CD4-positive, alpha-beta memory T cell (primary cell): ENCODE measurements around the gene ZMYND8. TPM values are rescaled to one million over a fixed set of nuclear protein-coding genes. Genes with fewer than 3 reads are reported as not detected.

ENCODE experiments used
- CTCF ChIA-PET: fragments of 350-600 bp; sonication (Branson Sonifier 250); formaldehyde crosslinking; loops from one replicate; lab custom pipeline; 2021; ENCODE audit warnings: inconsistent platforms; ENCODE audit not compliant: partially characterized antibody; lab: Charles Lee
- POLR2A ChIA-PET: fragments of 350-600 bp; sonication (Branson Sonifier 250); formaldehyde crosslinking; loops from one replicate; lab custom pipeline; 2021; ENCODE audit not compliant: partially characterized antibody; lab: Charles Lee
- DNase-seq, 5 donors: peaks; one replicate each; pipeline versions ENCODE4 v3.0.0 to v3.0.0-alpha.2; 2020 to 2022; ENCODE audit warnings: mixed read lengths in 1 of 5
- H3K27ac ChIP-seq: one replicate; pipeline ENCODE4 v1.7.0; 2013; ENCODE audit warnings: low read depth, low read length
- H3K27me3 ChIP-seq: 2 replicates; pipeline ENCODE4 v1.7.0; 2013; ENCODE audit warnings: mild to moderate bottlenecking, low read length, moderate library complexity; ENCODE audit not compliant: insufficient read depth
- H3K36me3 ChIP-seq: 2 replicates; pipeline ENCODE4 v1.7.0; 2013; ENCODE audit warnings: mild to moderate bottlenecking, low read length, moderate library complexity; ENCODE audit not compliant: insufficient read depth
- H3K4me1 ChIP-seq: 2 replicates; pipeline ENCODE4 v1.7.0; 2013; ENCODE audit warnings: mild to moderate bottlenecking, low read length, moderate library complexity; ENCODE audit not compliant: insufficient read depth
- H3K4me3 ChIP-seq, 2 donors: one replicate each; pipeline ENCODE4 v1.7.0; 2013; ENCODE audit warnings: low read length in 2 of 2, mild to moderate bottlenecking in 1 of 2
- H3K9me3 ChIP-seq, 2 donors: one replicate each; pipeline ENCODE4 v1.7.0; 2013; ENCODE audit warnings: low read length in 2 of 2, control low read depth in 1 of 2; ENCODE audit not compliant: control insufficient read depth in 1 of 2
- H3K27ac Mint-ChIP-seq, 7 donors: one replicate each; pipeline ENCODE4 v1.8.0; 2020 to 2021; ENCODE audit warnings: mixed read lengths in 7 of 7, mild to moderate bottlenecking in 6 of 7, inconsistent platforms in 3 of 7, moderate library complexity in 3 of 7
- H3K27me3 Mint-ChIP-seq, 2 donors: one replicate each; pipeline ENCODE4 v1.8.0; 2020 to 2021; ENCODE audit warnings: mixed read lengths in 2 of 2
- H3K36me3 Mint-ChIP-seq, 2 donors: one replicate each; pipeline ENCODE4 v1.8.0; 2020 to 2021; ENCODE audit warnings: mixed read lengths in 2 of 2, inconsistent platforms in 1 of 2, mild to moderate bottlenecking in 1 of 2
- H3K4me1 Mint-ChIP-seq, 4 donors: one replicate each; pipeline ENCODE4 v1.8.0; 2020 to 2021; ENCODE audit warnings: mixed read lengths in 4 of 4, mild to moderate bottlenecking in 1 of 4
- H3K4me3 Mint-ChIP-seq, 8 donors: one replicate each; pipeline ENCODE4 v1.8.0; 2020 to 2021; ENCODE audit warnings: mixed read lengths in 8 of 8, mild to moderate bottlenecking in 7 of 8, moderate library complexity in 6 of 8, inconsistent platforms in 3 of 8
- H3K9me3 Mint-ChIP-seq, 8 donors: one replicate each; pipeline ENCODE4 v1.8.0; 2020 to 2021; ENCODE audit warnings: mixed read lengths in 8 of 8, mild to moderate bottlenecking in 5 of 8, inconsistent platforms in 3 of 8, moderate library complexity in 1 of 8
- intact Hi-C: fragments of 100-400 bp; cut with micrococcal nuclease; formaldehyde crosslinking; loops from one replicate; pipeline ENCODE4 v1.15.1; 2023
- polyA plus RNA-seq, 2 donors: library from polyadenylated mRNA; unstranded; fragments of 300-500 nt; fragmentation: Illumina TruSeq; gene quantifications; one replicate each; pipeline ENCODE4 v1.2.3, GENCODE V29; 2021
- total RNA-seq, 2 experiments: library from RNA; stranded (reverse); gene quantifications; one replicate each; pipeline ENCODE4 v1.2.3, GENCODE V29; 2021

The ZMYND8 gene
- total and polyA plus RNA-seq, 4 experiments from 2014 or later, result 3.5 to 48.5 (median 33.9) TPM

DNA sequence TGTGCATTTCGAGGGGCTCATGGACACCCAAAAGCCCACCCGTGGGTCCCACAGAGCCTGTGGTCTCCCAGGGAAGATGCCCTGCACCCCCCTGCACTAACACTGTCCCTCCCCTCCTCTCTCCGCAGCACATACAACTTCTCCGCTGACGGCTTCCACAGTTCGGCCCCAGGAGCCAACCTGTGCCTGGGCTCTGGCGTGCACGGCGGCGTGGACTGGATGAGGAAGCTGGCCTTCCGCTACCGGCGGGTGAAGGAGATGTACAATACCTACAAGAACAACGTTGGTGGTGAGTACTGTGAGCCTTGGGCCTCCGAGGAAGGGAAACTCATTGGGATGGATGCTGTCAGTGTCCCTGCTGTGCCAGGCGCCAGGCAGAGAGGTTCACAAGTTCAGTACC is 183.9 kb downstream of the ZMYND8 start:
- H3K4me1 ChIP-seq, result no peaks in the 10 kb centered on the region
- DNase-seq, result no peak
- H3K27me3 Mint-ChIP-seq, result peaks cover 7 to 27% of the 10 kb centered on the region in 2 donors
- H3K27me3 ChIP-seq, result peaks cover 4% of the 10 kb centered on the region
- ChIA-PET CTCF (no interaction called here), POLR2A (no interaction called here)
- no peaks in the 10 kb centered on the region for H3K9me3 ChIP-seq
- H3K27ac Mint-ChIP-seq, result no peak overlapping the region
- no peak overlapping the region for H3K4me3 Mint-ChIP-seq
- H3K27ac ChIP-seq, result no peak overlapping the region
- no peaks in the 10 kb centered on the region for H3K36me3 Mint-ChIP-seq
- no peak overlapping the region for H3K4me3 ChIP-seq
- peaks cover 0 to under 1% (median 0%) of the 10 kb centered on the region in 8 donors for H3K9me3 Mint-ChIP-seq
- intact Hi-C loops, result no loop called here
- peaks cover 0 to 2% (median 0%) of the 10 kb centered on the region in 4 donors for H3K4me1 Mint-ChIP-seq
- H3K36me3 ChIP-seq, result no peaks in the 10 kb centered on the region

GRCh38 chr20:47167846-47168245 is 188.7 kb downstream of the ZMYND8 start:
- no peak for DNase-seq
- Histone ChIP-seq H3K4me3 (no peak overlapping the region), H3K36me3 (no peaks in the 10 kb centered on the region), H3K9me3 (no peaks in the 10 kb centered on the region), H3K27ac (no peak overlapping the region), H3K4me1 (no peaks in the 10 kb centered on the region), H3K27me3 (no peaks in the 10 kb centered on the region)
- CTCF ChIA-PET, result no interaction called here
- no peak overlapping the region for H3K27ac Mint-ChIP-seq
- POLR2A ChIA-PET, result no interaction called here
- H3K4me3 Mint-ChIP-seq, result no peak overlapping the region
- H3K27me3 Mint-ChIP-seq, result peaks cover 6 to 23% of the 10 kb centered on the region in 2 donors
- H3K9me3 Mint-ChIP-seq, result peaks cover 0 to 4% (median 0%) of the 10 kb centered on the region in 8 donors
- intact Hi-C loops, result no loop called here
- no peaks in the 10 kb centered on the region for H3K4me1 Mint-ChIP-seq
- H3K36me3 Mint-ChIP-seq, result no peaks in the 10 kb centered on the region

DNA sequence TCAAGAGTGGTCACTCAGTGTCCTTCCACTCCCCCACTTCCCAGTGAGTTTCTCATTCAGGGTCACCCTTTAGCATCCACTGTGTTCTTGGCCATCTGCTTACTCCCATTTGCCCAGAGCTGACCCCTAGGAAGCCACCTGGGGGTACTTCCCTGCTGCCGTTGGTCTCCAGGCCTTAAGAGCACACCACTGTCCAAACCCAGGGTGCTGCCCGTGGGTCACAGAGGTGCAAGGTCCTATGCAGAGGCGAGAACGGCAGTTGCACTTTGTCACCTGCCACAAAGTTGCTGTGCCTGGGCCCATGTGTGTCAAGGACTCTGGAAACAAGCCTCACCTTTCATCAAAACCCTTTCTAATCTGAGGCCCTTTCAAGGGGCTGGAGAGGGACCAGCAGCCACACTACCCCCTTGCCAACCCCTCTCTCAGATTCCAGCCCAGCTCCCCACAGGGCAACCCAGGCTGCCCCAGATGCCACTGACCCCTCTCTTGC is 191.1 kb downstream of the ZMYND8 start:
- no peak for DNase-seq
- CTCF ChIA-PET, result no interaction called here
- Mint-ChIP-seq H3K27ac (no peak overlapping the region), H3K27me3 (peaks cover 6 to 14% of the 10 kb centered on the region in 2 donors), H3K9me3 (peaks cover 0 to 4% (median 0%) of the 10 kb centered on the region in 8 donors), H3K4me1 (no peaks in the 10 kb centered on the region), H3K4me3 (no peak overlapping the region), H3K36me3 (no peaks in the 10 kb centered on the region)
- H3K36me3 ChIP-seq, result no peaks in the 10 kb centered on the region
- no peaks in the 10 kb centered on the region for H3K27me3 ChIP-seq
- H3K4me1 ChIP-seq, result no peaks in the 10 kb centered on the region
- POLR2A ChIA-PET, result no interaction called here
- intact Hi-C loops, result no loop called here
- H3K27ac ChIP-seq, result no peak overlapping the region
- H3K9me3 ChIP-seq, result no peaks in the 10 kb centered on the region
- no peak overlapping the region for H3K4me3 ChIP-seq

GRCh38 chr20:47164140-47164539 is 192.4 kb downstream of the ZMYND8 start:
- Mint-ChIP-seq H3K4me3 (no peak overlapping the region), H3K9me3 (peaks cover 0 to 4% (median 0%) of the 10 kb centered on the region in 8 donors), H3K4me1 (no peaks in the 10 kb centered on the region), H3K36me3 (no peaks in the 10 kb centered on the region), H3K27me3 (peaks cover 3 to 12% of the 10 kb centered on the region in 2 donors), H3K27ac (no peak overlapping the region)
- H3K4me3 ChIP-seq, result no peak overlapping the region
- no peaks in the 10 kb centered on the region for H3K9me3 ChIP-seq
- H3K36me3 ChIP-seq, result no peaks in the 10 kb centered on the region
- no peak overlapping the region for H3K27ac ChIP-seq
- no peak for DNase-seq
- no peaks in the 10 kb centered on the region for H3K4me1 ChIP-seq
- POLR2A ChIA-PET, result no interaction called here
- no peaks in the 10 kb centered on the region for H3K27me3 ChIP-seq
- CTCF ChIA-PET, result no interaction called here
- intact Hi-C loops, result no loop called here

GRCh38 chr20:47161411-47161810 is 195.1 kb downstream of the ZMYND8 start:
- H3K27me3 ChIP-seq, result no peaks in the 10 kb centered on the region
- POLR2A ChIA-PET, result no interaction called here
- Mint-ChIP-seq H3K27ac (no peak overlapping the region), H3K9me3 (peaks cover 0 to 4% (median 0%) of the 10 kb centered on the region in 8 donors), H3K4me1 (no peaks in the 10 kb centered on the region), H3K4me3 (no peak overlapping the region), H3K36me3 (no peaks in the 10 kb centered on the region), H3K27me3 (peaks cover 3 to 4% of the 10 kb centered on the region in 2 donors)
- DNase-seq, result no peak
- CTCF ChIA-PET, result no interaction called here
- no peaks in the 10 kb centered on the region for H3K36me3 ChIP-seq
- no peaks in the 10 kb centered on the region for H3K4me1 ChIP-seq
- no peaks in the 10 kb centered on the region for H3K9me3 ChIP-seq
- intact Hi-C loops, result no loop called here
- H3K27ac ChIP-seq, result no peak overlapping the region
- no peak overlapping the region for H3K4me3 ChIP-seq

- H3K4me3 ChIP-seq, result no peak overlapping the region
- no peak overlapping the region for H3K27ac ChIP-seq
- peaks cover 0 to 4% (median 0%) of the 10 kb centered on the region in 8 donors for H3K9me3 Mint-ChIP-seq
- no peaks in the 10 kb centered on the region for H3K36me3 ChIP-seq
- H3K9me3 ChIP-seq, result no peaks in the 10 kb centered on the region
- H3K27me3 Mint-ChIP-seq, result peaks cover 3 to 4% of the 10 kb centered on the region in 2 donors
- POLR2A ChIA-PET, result no interaction called here
- H3K36me3 Mint-ChIP-seq, result no peaks in the 10 kb centered on the region
- DNase-seq, result no peak
- CTCF ChIA-PET, result no interaction called here
- no peak overlapping the region for H3K4me3 Mint-ChIP-seq
- intact Hi-C loops, result no loop called here
- H3K4me1 Mint-ChIP-seq, result no peaks in the 10 kb centered on the region
- no peaks in the 10 kb centered on the region for H3K4me1 ChIP-seq
- H3K27me3 ChIP-seq, result no peaks in the 10 kb centered on the region
- no peak overlapping the region for H3K27ac Mint-ChIP-seq
Observed at GRCh38 chr20:47160992-47161391, 195.5 kb downstream of the ZMYND8 start.

GRCh38 chr20:47160240-47160639 is 196.3 kb downstream of the ZMYND8 start:
- H3K4me3 Mint-ChIP-seq, result no peak overlapping the region
- ChIA-PET POLR2A (no interaction called here), CTCF (no interaction called here)
- H3K36me3 Mint-ChIP-seq, result no peaks in the 10 kb centered on the region
- no peak overlapping the region for H3K4me3 ChIP-seq
- intact Hi-C loops, result no loop called here
- no peaks in the 10 kb centered on the region for H3K4me1 ChIP-seq
- no peaks in the 10 kb centered on the region for H3K4me1 Mint-ChIP-seq
- H3K27me3 Mint-ChIP-seq, result peaks cover 3 to 5% of the 10 kb centered on the region in 2 donors
- H3K36me3 ChIP-seq, result no peaks in the 10 kb centered on the region
- peaks cover 0 to 4% (median 0%) of the 10 kb centered on the region in 8 donors for H3K9me3 Mint-ChIP-seq
- no peak for DNase-seq
- no peak overlapping the region for H3K27ac ChIP-seq
- no peak overlapping the region for H3K27ac Mint-ChIP-seq
- H3K27me3 ChIP-seq, result no peaks in the 10 kb centered on the region
- H3K9me3 ChIP-seq, result no peaks in the 10 kb centered on the region
